Activated CD4-positive, CD25-positive, alpha-beta regulatory T cell treated with anti-CD3 and anti-CD28 coated beads, Interleukin-2, amount 50 U/mL, for 72 hours (primary cell): ENCODE results near the gene RNF130.
A peak's percentile ranks its signal among the peaks of the same experiment; 100 is the strongest.

Source experiments
- DNase-seq: peaks from one replicate; pipeline ENCODE4 v3.0.0; 2021

The RNF130 gene

GRCh38 chr5:179912951-179913350 lies 158.6 kb downstream of the RNF130 start:
- no peak for DNase-seq

GRCh38 chr5:179912386-179912785 lies 159.2 kb downstream of the RNF130 start:
- DNase-seq: no peak

GRCh38 chr5:179909224-179909623 lies 162.3 kb downstream of the RNF130 start:
- no peak for DNase-seq

GRCh38 chr5:179908528-179908927 lies 163.0 kb downstream of the RNF130 start:
- no peak for DNase-seq

DNA sequence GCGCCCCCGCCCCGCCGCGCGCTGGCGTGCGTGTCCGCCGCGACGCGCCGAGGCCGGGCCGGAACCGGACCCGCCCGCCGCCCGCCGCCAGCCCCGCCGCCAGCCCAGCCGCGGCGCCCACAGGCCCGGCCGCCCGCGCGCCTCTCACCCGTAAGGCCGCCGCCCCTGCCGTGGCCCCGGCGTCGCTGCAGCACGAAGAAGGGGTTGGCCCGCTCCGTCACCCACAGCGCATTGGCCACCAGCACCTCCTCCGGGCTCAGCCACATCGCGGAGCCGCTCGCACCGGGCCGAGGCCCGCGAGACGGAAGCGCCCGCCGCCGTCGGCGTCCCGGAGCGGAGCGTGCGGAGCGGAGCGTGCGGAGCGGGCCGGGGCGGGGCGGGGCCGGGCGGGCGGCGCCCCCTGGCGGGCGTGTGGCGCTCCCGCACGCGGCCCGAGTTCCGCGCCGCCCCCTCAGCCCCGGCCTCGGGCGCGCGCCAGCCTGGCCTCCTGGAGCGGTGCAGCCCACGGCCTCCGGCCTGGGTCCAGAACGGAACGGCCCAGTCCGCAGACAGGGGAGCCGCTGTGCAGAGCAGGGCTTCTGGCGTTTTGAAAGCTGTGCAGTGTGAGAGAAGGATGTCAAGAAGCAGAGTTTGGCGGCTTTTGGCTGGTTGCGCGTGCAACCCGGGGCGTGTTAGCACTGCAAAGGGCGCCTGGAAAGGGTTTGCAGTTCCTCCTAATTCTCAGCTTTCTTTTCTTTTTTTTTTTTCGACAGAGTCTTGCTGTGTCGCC lies 163.8 kb downstream of the RNF130 start, which contains the start of gene TBC1D9B:
TSS of gene TBC1D9B (minus strand) at position 342 of the 769 bp plus-strand sequence. CDS start at position 266, 76 bp downstream.
- peak; percentile 74 for DNase-seq

DNA sequence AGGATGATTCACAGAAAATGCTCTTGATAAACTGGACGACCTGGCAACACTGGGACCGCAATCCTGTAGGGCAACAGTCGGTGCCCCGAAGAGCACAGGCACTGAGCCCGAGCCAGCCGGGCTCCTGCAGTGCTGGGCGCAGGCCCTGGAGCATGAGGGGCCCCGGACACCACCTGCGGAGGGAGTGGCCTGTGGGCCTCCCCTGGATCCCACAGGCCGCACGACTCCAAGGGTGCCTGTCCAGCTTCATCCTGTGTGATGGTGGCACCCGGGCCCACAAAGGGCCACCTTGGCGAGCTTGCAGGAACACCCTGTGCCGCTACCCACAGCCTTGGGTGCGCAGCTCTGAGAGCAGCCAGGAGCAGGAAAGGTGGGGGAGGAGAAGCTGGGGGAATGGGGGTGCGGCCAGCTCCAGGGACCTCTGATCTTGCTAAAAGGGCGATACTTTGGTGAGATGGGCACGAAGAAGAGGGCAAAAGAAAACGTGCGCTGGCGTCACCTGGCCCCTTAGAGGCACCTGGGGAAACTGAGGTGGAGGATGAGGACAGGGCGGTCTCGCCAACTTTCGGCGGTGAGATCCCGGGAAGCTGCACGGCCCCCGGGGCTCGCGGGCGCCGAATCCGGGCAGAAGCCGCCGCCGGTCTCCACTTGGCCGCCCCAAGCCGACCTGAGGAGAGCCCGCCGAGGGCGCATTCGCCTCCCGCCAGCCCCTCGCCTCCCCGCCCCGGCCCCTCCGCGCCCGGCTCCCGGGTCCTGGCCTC lies 164.6 kb downstream of the RNF130 start:
- peak; percentile 41 for DNase-seq

- DNase-seq: no peak
Observed at GRCh38 chr5:179906294-179906794, 165.2 kb downstream of the RNF130 start.

DNA sequence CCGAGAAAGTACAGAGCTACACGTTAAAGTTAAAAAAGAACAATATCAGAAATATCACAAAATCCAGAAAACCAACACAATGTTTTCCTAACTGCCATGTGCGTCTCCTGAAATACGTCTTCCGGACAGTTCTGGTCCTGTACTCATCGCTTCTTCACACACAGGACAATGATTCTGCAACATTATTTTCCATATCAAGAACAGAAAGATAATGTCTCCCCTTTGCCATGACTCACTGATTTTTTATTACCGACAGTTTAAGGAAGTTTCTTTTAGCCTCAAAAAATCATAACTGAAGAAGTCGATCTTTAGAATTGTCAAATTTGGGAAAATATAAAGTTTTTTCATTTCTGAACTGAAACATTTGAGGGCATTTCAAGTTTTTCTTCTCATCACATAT lies 166.4 kb downstream of the RNF130 start:
- no peak for DNase-seq
